Testis (tissue), 3 donors: ENCODE results near the gene TPST1. TPM values are rescaled to one million over a fixed set of nuclear protein-coding genes. Genes with fewer than 3 reads are reported as not detected.
"Not testable (repeated sequence)": the region's sequence is repeated elsewhere in the genome, so short reads cannot be mapped to it uniquely, and the experiment has no call there.

Experiments used
- DNase-seq: peaks from one replicate; pipeline ENCODE4 v3.0.0-alpha.2; 2019
- H3K27ac ChIP-seq, 2 donors: fragments of 200-600 bp; sonication (generic); one replicate each; pipeline ENCODE4 v1.5.1; 2019
- H3K27me3 ChIP-seq: fragments of 200-600 bp; sonication (generic); one replicate; pipeline ENCODE4 v1.5.1; 2019
- H3K36me3 ChIP-seq: fragments of 200-600 bp; sonication (generic); one replicate; pipeline ENCODE4 v1.5.1; 2017; ENCODE audit warnings: low read depth; ENCODE audit errors: missing control alignments
- H3K4me1 ChIP-seq: fragments of 200-600 bp; sonication (generic); one replicate; pipeline ENCODE4 v1.5.1; 2019
- H3K4me3 ChIP-seq, 2 donors: fragments of 200-600 bp; sonication (generic); one replicate each; pipeline ENCODE4 v1.5.1; 2017 to 2019
- H3K9me3 ChIP-seq: fragments of 200-600 bp; sonication (generic); one replicate; pipeline ENCODE4 v1.5.1; 2017
- POLR2A ChIP-seq: fragments of 450-650 bp; IDR thresholded peaks from one replicate; pipeline ENCODE4 v1.6.1; 2017; ENCODE audit warnings: antibody characterized with exemption, mild to moderate bottlenecking, moderate library complexity
- WGBS, 2 donors: methylation state at CpG; one replicate each; pipeline ENCODE4 v1.1.5; 2018; 5-methylcytosine and 5-hydroxymethylcytosine counted together
- intact Hi-C: fragments of 100-400 bp; cut with DNase I; formaldehyde crosslinking; loops from one replicate; pipeline ENCODE4 v1.15.1; 2023; ENCODE audit warnings: low total_unique reads
- polyA plus RNA-seq: library from polyadenylated mRNA; stranded (reverse); fragments of 350-450 nt; fragmentation: Illumina TruSeq; extraction: RNeasy Lipid Tissue Mini Kit (QIAGEN cat#74804); gene quantifications from one replicate; pipeline ENCODE4 v1.2.3, GENCODE V29; 2014; ENCODE audit warnings: low read depth, low replicate concordance; ENCODE audit not compliant: insufficient read depth
- total RNA-seq, 2 donors: library from RNA; depleted of rRNA; stranded (reverse); fragments of >200 nt; gene quantifications; one replicate each; pipeline ENCODE4 v1.2.3, GENCODE V29; 2016
- TF ChIP-seq, protein P1 (sequence below), 3 experiments: fragments of 450-650 bp in 2 of 3; fragments of 200-600 bp in 1 of 3; sonication (generic) in 1 of 3; IDR thresholded peaks; one replicate each; pipeline ENCODE4 v1.5.1; 2016 to 2019; ENCODE audit warnings: antibody characterized with exemption in 3 of 3, mild to moderate bottlenecking in 2 of 3, moderate library complexity in 1 of 3

The TPST1 gene
- total and polyA plus RNA-seq, 3 donors from 2014 or later, result 34.7 to 55.7 (median 40.7) TPM

GRCh38 chr7:66396052-66396451 lies 190.9 kb downstream of the TPST1 start:
- DNase-seq, H3K27me3 ChIP-seq, intact Hi-C loops, H3K9me3 ChIP-seq, H3K27ac ChIP-seq, H3K4me1 ChIP-seq, H3K36me3 ChIP-seq, H3K4me3 ChIP-seq: not testable (repeated sequence)
- WGBS, 2 donors, result 95 to 97% methylated on average over 3 of the region's 3 CpGs

GRCh38 chr7:66398841-66399240 lies 193.7 kb downstream of the TPST1 start:
- 87 to 90% methylated on average over 5 of the region's 5 CpGs for WGBS, 2 donors
- H3K27ac ChIP-seq, H3K4me3 ChIP-seq, H3K36me3 ChIP-seq, intact Hi-C loops, H3K4me1 ChIP-seq, H3K9me3 ChIP-seq, DNase-seq, H3K27me3 ChIP-seq: not testable (repeated sequence)

- intact Hi-C loops, result no loop called here
- Histone ChIP-seq H3K4me1 (no peaks in the 10 kb centered on the region), H3K36me3 (no peaks in the 10 kb centered on the region), H3K4me3 (no peak overlapping the region), H3K27me3 (no peaks in the 10 kb centered on the region), H3K27ac (no peak overlapping the region), H3K9me3 (no peaks in the 10 kb centered on the region)
- TF ChIP-seq, protein P1, sequence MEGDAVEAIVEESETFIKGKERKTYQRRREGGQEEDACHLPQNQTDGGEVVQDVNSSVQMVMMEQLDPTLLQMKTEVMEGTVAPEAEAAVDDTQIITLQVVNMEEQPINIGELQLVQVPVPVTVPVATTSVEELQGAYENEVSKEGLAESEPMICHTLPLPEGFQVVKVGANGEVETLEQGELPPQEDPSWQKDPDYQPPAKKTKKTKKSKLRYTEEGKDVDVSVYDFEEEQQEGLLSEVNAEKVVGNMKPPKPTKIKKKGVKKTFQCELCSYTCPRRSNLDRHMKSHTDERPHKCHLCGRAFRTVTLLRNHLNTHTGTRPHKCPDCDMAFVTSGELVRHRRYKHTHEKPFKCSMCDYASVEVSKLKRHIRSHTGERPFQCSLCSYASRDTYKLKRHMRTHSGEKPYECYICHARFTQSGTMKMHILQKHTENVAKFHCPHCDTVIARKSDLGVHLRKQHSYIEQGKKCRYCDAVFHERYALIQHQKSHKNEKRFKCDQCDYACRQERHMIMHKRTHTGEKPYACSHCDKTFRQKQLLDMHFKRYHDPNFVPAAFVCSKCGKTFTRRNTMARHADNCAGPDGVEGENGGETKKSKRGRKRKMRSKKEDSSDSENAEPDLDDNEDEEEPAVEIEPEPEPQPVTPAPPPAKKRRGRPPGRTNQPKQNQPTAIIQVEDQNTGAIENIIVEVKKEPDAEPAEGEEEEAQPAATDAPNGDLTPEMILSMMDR (IDR thresholded peaks at IDR 0.05), result no peak
- no peak for TF ChIP-seq POLR2A
- DNase-seq, result no peak
These were observed 194.4 kb downstream of the TPST1 start for GRCh38 chr7:66399566-66399965.

DNA sequence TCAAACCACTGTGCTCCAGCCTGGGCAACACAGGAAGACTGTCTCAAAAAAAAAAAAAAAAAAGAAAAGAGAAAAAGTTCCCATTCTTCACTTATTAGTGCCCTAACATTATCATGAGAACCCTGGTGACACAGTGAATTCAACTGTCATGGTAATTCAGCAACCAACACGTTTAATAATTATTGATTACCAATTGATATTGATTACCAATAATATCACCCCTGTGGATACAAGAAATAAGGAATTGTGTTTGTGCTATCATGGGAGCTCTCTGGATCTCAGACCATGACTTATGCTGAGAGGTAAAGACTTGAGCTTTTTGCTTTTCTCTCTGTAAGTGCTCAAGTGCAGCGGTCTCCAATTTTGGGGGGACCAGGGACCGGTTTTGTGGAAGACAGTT lies 195.3 kb downstream of the TPST1 start:
- Histone ChIP-seq H3K4me3 (no peak overlapping the region), H3K9me3 (no peaks in the 10 kb centered on the region), H3K4me1 (no peaks in the 10 kb centered on the region), H3K36me3 (no peaks in the 10 kb centered on the region), H3K27me3 (no peaks in the 10 kb centered on the region), H3K27ac (no peak overlapping the region)
- no peak for DNase-seq
- 88 to 90% methylated on average over 3 of the region's 3 CpGs for WGBS, 2 donors
- no peak for TF ChIP-seq POLR2A
- TF ChIP-seq, protein P1 (IDR thresholded peaks at IDR 0.05), result no peak
- intact Hi-C loops, result no loop called here

- WGBS, 2 donors, result 92 to 97% methylated on average over 4 of the region's 4 CpGs
- H3K9me3 ChIP-seq, intact Hi-C loops, DNase-seq, H3K4me3 ChIP-seq, H3K27ac ChIP-seq, H3K36me3 ChIP-seq, H3K27me3 ChIP-seq, H3K4me1 ChIP-seq: not testable (repeated sequence)
These were observed 196.0 kb downstream of the TPST1 start for GRCh38 chr7:66401126-66401525.

DNA sequence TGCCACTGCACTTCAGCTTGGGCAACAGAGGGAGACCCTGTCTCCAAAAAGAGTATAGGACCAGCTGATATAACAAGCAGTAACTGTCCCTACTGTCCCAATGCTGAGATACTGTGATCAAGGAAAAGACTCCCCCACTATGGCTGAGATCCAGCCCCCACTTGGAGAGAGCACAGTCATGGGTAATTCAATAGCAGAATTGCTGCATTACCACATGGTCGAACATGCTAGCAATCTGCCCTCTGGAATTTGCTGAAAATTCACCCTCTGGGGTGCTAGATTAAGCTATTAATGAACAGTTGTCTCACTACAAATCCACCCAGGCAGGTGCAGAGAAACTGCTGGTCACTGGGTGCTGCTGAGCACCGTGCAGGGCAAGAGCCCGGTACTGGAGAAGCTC lies 196.8 kb downstream of the TPST1 start:
- H3K36me3 ChIP-seq, intact Hi-C loops: not testable (repeated sequence)
- WGBS, 2 donors, result 100% methylated on average over 1 to 3 of the region's 3 CpGs

GRCh38 chr7:66403564-66403963 lies 198.4 kb downstream of the TPST1 start:
- no peaks in the 10 kb centered on the region for H3K36me3 ChIP-seq
- 97 to 99% methylated on average over 4 of the region's 4 CpGs for WGBS, 2 donors
- H3K27ac ChIP-seq, result no peak overlapping the region
- no peaks in the 10 kb centered on the region for H3K27me3 ChIP-seq
- no peak overlapping the region for H3K4me3 ChIP-seq
- H3K9me3 ChIP-seq, result no peaks in the 10 kb centered on the region
- intact Hi-C loops, result no loop called here
- TF ChIP-seq, protein P1 (IDR thresholded peaks at IDR 0.05), result no peak
- TF ChIP-seq POLR2A, result no peak
- H3K4me1 ChIP-seq, result no peaks in the 10 kb centered on the region
- no peak for DNase-seq

More for the DNA sequence above, 196.8 kb downstream of the TPST1 start:
- H3K4me3 ChIP-seq, DNase-seq, H3K4me1 ChIP-seq, H3K27me3 ChIP-seq, H3K9me3 ChIP-seq, H3K27ac ChIP-seq: not testable (repeated sequence)
